IMR-90 (cell line): ENCODE measurements around the gene CBLIF. TPM values are rescaled to one million over a fixed set of nuclear protein-coding genes. Genes with fewer than 3 reads are reported as not detected.

Experiments used
- ATAC-seq: fragments of 200-7000 bp; cut with Tn5 transposase; 2 replicates; pipeline ENCODE4 v1.9.1; 2020; ENCODE audit warnings: low read depth, mild to moderate bottlenecking, moderate library complexity
- BruUV-seq: library from RNA; stranded (reverse); fragments of 400-500 nt; replicated peaks from 2 replicates; lab custom pipeline; 2021; lab: Mats Ljungman, UMichigan
- CTCF ChIA-PET: fragments of 300-600 bp; formaldehyde crosslinking; extraction: SDS; loops from one replicate; lab custom pipeline; 2021; ENCODE audit warnings: antibody characterized with exemption; lab: Yijun Ruan, JAX
- POLR2A ChIA-PET: fragments of 300-600 bp; sonication (Branson Sonifier 250); formaldehyde crosslinking; loops from one replicate; lab custom pipeline; 2022; ENCODE audit warnings: antibody characterized with exemption; ENCODE audit not compliant: unreplicated experiment; lab: Charles Lee
- DNase-seq: peaks from one replicate; pipeline ENCODE4 v3.0.0; 2013
- H2AFZ ChIP-seq: replicated peaks from 2 replicates; pipeline ENCODE3; 2013; ENCODE audit warnings: low read length, mild to moderate bottlenecking; ENCODE audit not compliant: poor library complexity
- H2AK5ac ChIP-seq: 2 replicates; pipeline ENCODE4 v1.6.1; 2013; ENCODE audit warnings: low read depth, low read length, inconsistent platforms
- H2AK9ac ChIP-seq: replicated peaks from 2 replicates; pipeline ENCODE3; 2013; ENCODE audit warnings: mild to moderate bottlenecking, low read depth, low read length, moderate library complexity; ENCODE audit not compliant: poor library complexity
- H2BK120ac ChIP-seq: 2 replicates; pipeline ENCODE4 v1.6.1; 2013; ENCODE audit warnings: low read depth, low read length, inconsistent platforms
- H2BK15ac ChIP-seq: 3 replicates; pipeline ENCODE4 v1.6.1; 2013; ENCODE audit warnings: low read depth, low read length, inconsistent platforms
- H2BK20ac ChIP-seq: 2 replicates; pipeline ENCODE4 v1.6.1; 2013; ENCODE audit warnings: low read depth, mild to moderate bottlenecking, inconsistent platforms, low read length, moderate library complexity
- H2BK5ac ChIP-seq: 2 replicates; pipeline ENCODE4 v1.6.1; 2013; ENCODE audit warnings: mild to moderate bottlenecking, low read depth, low read length, inconsistent platforms; ENCODE audit not compliant: poor library complexity, severe bottlenecking
- H3K14ac ChIP-seq: replicated peaks from 2 replicates; pipeline ENCODE4 v1.6.1; 2013; ENCODE audit warnings: low read depth, low read length, inconsistent platforms
- H3K18ac ChIP-seq: 2 replicates; pipeline ENCODE4 v1.6.1; 2013; ENCODE audit warnings: low read depth, low read length, control low read depth
- H3K23ac ChIP-seq: 2 replicates; pipeline ENCODE4 v1.6.1; 2013; ENCODE audit warnings: low read depth, low read length, inconsistent platforms
- H3K27ac ChIP-seq: 2 replicates; pipeline ENCODE4 v1.5.1; 2013; ENCODE audit warnings: mild to moderate bottlenecking, control low read depth, low read length; ENCODE audit not compliant: insufficient read depth
- H3K27me3 ChIP-seq: 2 replicates; pipeline ENCODE4 v1.6.1; 2013; ENCODE audit warnings: low read length; ENCODE audit not compliant: control insufficient read depth, insufficient read depth
- H3K36me3 ChIP-seq: 2 replicates; pipeline ENCODE4 v1.6.1; 2013; ENCODE audit warnings: low read length, mixed read lengths; ENCODE audit not compliant: control insufficient read depth, insufficient read depth
- H3K4ac ChIP-seq: 2 replicates; pipeline ENCODE4 v1.6.1; 2013; ENCODE audit warnings: low read depth, low read length, inconsistent platforms
- H3K4me1 ChIP-seq: 2 replicates; pipeline ENCODE4 v1.6.1; 2013; ENCODE audit warnings: low read length, mixed read lengths; ENCODE audit not compliant: control insufficient read depth, insufficient read depth
- H3K4me2 ChIP-seq: 2 replicates; pipeline ENCODE4 v1.6.1; 2013; ENCODE audit warnings: low read depth, mild to moderate bottlenecking, control low read depth, low read length, moderate library complexity
- H3K4me3 ChIP-seq: 2 replicates; pipeline ENCODE4 v1.5.1; 2013; ENCODE audit warnings: low read depth, mild to moderate bottlenecking, control low read depth, low read length, moderate library complexity; ENCODE audit not compliant: insufficient read depth
- H3K56ac ChIP-seq: 2 replicates; pipeline ENCODE4 v1.6.1; 2013; ENCODE audit warnings: low read length, inconsistent platforms; ENCODE audit not compliant: insufficient read depth; ENCODE audit errors: extremely low read depth
- H3K79me1 ChIP-seq, 2 experiments: 2 replicates each; pipeline ENCODE4 v1.6.1; 2013; ENCODE audit warnings: low read length in 2 of 2, inconsistent platforms in 1 of 2, low read depth in 1 of 2
- H3K9ac ChIP-seq: 2 replicates; pipeline ENCODE4 v1.6.1; 2013; ENCODE audit warnings: low read depth, low read length, control low read depth
- H3K9me1 ChIP-seq: 2 replicates; pipeline ENCODE4 v1.6.1; 2013; ENCODE audit warnings: low read length, inconsistent platforms; ENCODE audit not compliant: insufficient read depth
- H3K9me3 ChIP-seq: 2 replicates; pipeline ENCODE4 v1.6.1; 2013; ENCODE audit warnings: low read length; ENCODE audit not compliant: control insufficient read depth, insufficient read depth
- H4K20me1 ChIP-seq: 2 replicates; pipeline ENCODE4 v1.6.1; 2013; ENCODE audit warnings: low read length, inconsistent platforms; ENCODE audit not compliant: insufficient read depth
- H4K5ac ChIP-seq: 2 replicates; pipeline ENCODE4 v1.6.1; 2013; ENCODE audit warnings: mild to moderate bottlenecking, low read depth, low read length, control low read depth
- H4K8ac ChIP-seq, 2 experiments: 2 replicates each; pipeline ENCODE4 v1.6.1; 2013; ENCODE audit warnings: low read depth in 2 of 2, low read length in 2 of 2, control low read depth in 1 of 2, inconsistent platforms in 1 of 2
- H4K91ac ChIP-seq: 2 replicates; pipeline ENCODE4 v1.6.1; 2013; ENCODE audit warnings: low read depth, low read length, inconsistent platforms; ENCODE audit not compliant: insufficient read depth
- CEBPB ChIP-seq: IDR thresholded peaks from 2 replicates; pipeline ENCODE4 v1.6.1; 2012; ENCODE audit warnings: low read depth, low read length, improper control_type of control experiment
- ELK1 ChIP-seq: fragments of 150-350 bp; IDR thresholded peaks from 2 replicates; pipeline ENCODE4 v1.6.1; 2016; ENCODE audit warnings: low read depth, mild to moderate bottlenecking, low read length, moderate library complexity, borderline replicate concordance
- FOS ChIP-seq: fragments of 150-350 bp; IDR thresholded peaks from 2 replicates; pipeline ENCODE4 v1.6.1; 2016; ENCODE audit warnings: low read depth, low read length
- MAFK ChIP-seq: IDR thresholded peaks from 2 replicates; pipeline ENCODE4 v1.6.1; 2012; ENCODE audit warnings: low read depth, low read length, improper control_type of control experiment
- MAZ ChIP-seq: IDR thresholded peaks from 2 replicates; pipeline ENCODE4 v1.6.1; 2012; ENCODE audit warnings: low read depth, mild to moderate bottlenecking, low read length, improper control_type of control experiment, moderate library complexity, borderline replicate concordance
- MXI1 ChIP-seq: IDR thresholded peaks from 2 replicates; pipeline ENCODE4 v1.6.1; 2012; ENCODE audit warnings: low read depth, mild to moderate bottlenecking, low read length, moderate library complexity, borderline replicate concordance
- NFE2L2 ChIP-seq: fragments of 150-350 bp; IDR thresholded peaks from 2 replicates; pipeline ENCODE4 v1.6.1; 2016; ENCODE audit warnings: low read depth, mild to moderate bottlenecking, low read length
- POLR2A ChIP-seq: IDR thresholded peaks from 2 replicates; pipeline ENCODE4 v1.6.1; 2012; ENCODE audit warnings: mild to moderate bottlenecking, low read depth, low read length
- RAD21 ChIP-seq: IDR thresholded peaks from 2 replicates; pipeline ENCODE4 v1.6.1; 2012; ENCODE audit warnings: low read length, improper control_type of control experiment
- RCOR1 ChIP-seq: IDR thresholded peaks from 2 replicates; pipeline ENCODE4 v1.6.1; 2012; ENCODE audit warnings: mild to moderate bottlenecking, low read length, improper control_type of control experiment; ENCODE audit not compliant: insufficient replicate concordance
- RFX5 ChIP-seq: IDR thresholded peaks from 2 replicates; pipeline ENCODE4 v1.8.0; 2012; ENCODE audit warnings: low read depth, mild to moderate bottlenecking, low read length, moderate library complexity
- SMC3 ChIP-seq: fragments of 150-350 bp; IDR thresholded peaks from 2 replicates; pipeline ENCODE4 v1.6.1; 2016; ENCODE audit warnings: low read depth, mild to moderate bottlenecking, antibody characterized with exemption, low read length, moderate library complexity
- dilution Hi-C: fragments of 300-500 bp; cut with HindIII; formaldehyde crosslinking; loops from one replicate; pipeline ENCODE4 v1.14.3; 2018; ENCODE audit warnings: low sequenced_read_pairs; ENCODE audit not compliant: unreplicated experiment
- in situ Hi-C: fragments of 300-500 bp; cut with MboI; formaldehyde crosslinking; loops from 3 replicates; pipeline ENCODE4 v1.14.3; 2019; ENCODE audit warnings: low sequenced_read_pairs, inconsistent platforms, mixed read lengths
- intact Hi-C: fragments of 100-400 bp; cut with micrococcal nuclease; formaldehyde crosslinking; loops from 2 replicates; pipeline ENCODE4 v1.10.0; 2022
- polyA plus RNA-seq, 3 experiments: library from polyadenylated mRNA; depleted of rRNA; stranded (reverse); fragments of >200 nt; gene quantifications; 2 replicates each; pipeline ENCODE4 v1.2.3, GENCODE V29; 2012; ENCODE audit warnings: low replicate concordance in 1 of 3
- total RNA-seq: library from RNA; depleted of rRNA; stranded (reverse); fragments of >200 nt; gene quantifications from 2 replicates; pipeline ENCODE4 v1.2.3, GENCODE V29; 2012
- TF ChIP-seq, protein P1 (sequence below): fragments of 150-350 bp; IDR thresholded peaks from 2 replicates; pipeline ENCODE4 v1.6.1; 2017; ENCODE audit warnings: mild to moderate bottlenecking, antibody characterized with exemption, low read length, low read depth

CBLIF gene
- total and polyA plus RNA-seq, 2 of the 4 experiments (the other 2 are of a cell fraction): not detected

DNA sequence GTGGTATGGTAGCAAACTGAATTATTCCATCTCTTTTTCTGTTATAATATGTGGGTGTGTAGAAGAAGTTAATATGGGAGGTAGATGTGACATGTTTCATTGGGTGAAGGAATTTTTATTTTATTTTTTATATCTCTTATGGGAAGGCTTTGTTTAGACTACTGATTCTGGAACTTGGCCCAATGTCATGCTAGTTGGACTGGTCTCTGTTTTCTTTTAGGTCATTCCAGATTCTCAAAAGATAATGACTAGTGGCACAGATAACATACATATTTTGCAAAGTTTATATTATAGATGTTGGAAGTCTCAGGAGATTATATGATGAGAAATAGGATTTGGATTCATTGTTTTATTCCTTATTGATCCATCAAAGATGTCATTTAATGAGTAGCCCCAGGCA, 32.0 kb upstream of the CBLIF start:
- in situ Hi-C loops (no loop called here), intact Hi-C loops (no loop called here), dilution Hi-C loops (no loop called here)
- Histone ChIP-seq H3K27me3 (no peaks in the 10 kb centered on the region), H4K8ac (no peak overlapping the region), H3K9ac (no peak overlapping the region), H3K4ac (no peak overlapping the region), H3K4me1 (no peaks in the 10 kb centered on the region), H3K56ac (no peak overlapping the region), H4K20me1 (no peaks in the 10 kb centered on the region), H2BK20ac (no peak overlapping the region), H2AK5ac (no peak overlapping the region), H2AFZ (no peak overlapping the region), H3K27ac (no peak overlapping the region), H2BK120ac (no peak overlapping the region), H2BK5ac (no peak overlapping the region), H2BK15ac (no peak overlapping the region), H4K91ac (no peak overlapping the region), H3K36me3 (no peaks in the 10 kb centered on the region), H3K14ac (no peak overlapping the region), H3K9me3 (no peaks in the 10 kb centered on the region), H3K9me1 (no peaks in the 10 kb centered on the region), H3K4me2 (no peak overlapping the region), H3K79me1 (no peaks in the 10 kb centered on the region), H3K4me3 (no peak overlapping the region), H3K23ac (no peak overlapping the region), H3K18ac (no peak overlapping the region), H4K5ac (no peak overlapping the region), H2AK9ac (no peak overlapping the region)
- DNase-seq (no peak), ATAC-seq (no peak)
- ChIA-PET CTCF (no interaction called here), POLR2A (no interaction called here)
- BruUV-seq: no TSS peak
- TF ChIP-seq RCOR1 (no peak), SMC3 (no peak), RAD21 (no peak), NFE2L2 (no peak), CEBPB (no peak), POLR2A (no peak), MXI1 (no peak), MAFK (no peak), FOS (no peak), RFX5 (no peak), ELK1 (no peak), MAZ (no peak)
- TF ChIP-seq, protein P1, sequence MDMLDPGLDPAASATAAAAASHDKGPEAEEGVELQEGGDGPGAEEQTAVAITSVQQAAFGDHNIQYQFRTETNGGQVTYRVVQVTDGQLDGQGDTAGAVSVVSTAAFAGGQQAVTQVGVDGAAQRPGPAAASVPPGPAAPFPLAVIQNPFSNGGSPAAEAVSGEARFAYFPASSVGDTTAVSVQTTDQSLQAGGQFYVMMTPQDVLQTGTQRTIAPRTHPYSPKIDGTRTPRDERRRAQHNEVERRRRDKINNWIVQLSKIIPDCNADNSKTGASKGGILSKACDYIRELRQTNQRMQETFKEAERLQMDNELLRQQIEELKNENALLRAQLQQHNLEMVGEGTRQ: no peak
